B cell (primary cell): ENCODE results near the gene PLRG1. TPM values are rescaled to one million over a fixed set of nuclear protein-coding genes. Genes with fewer than 3 reads are reported as not detected.

ENCODE experiments used
- ATAC-seq: fragments of 200-7000 bp; cut with Tn5 transposase; one replicate; pipeline ENCODE4 v1.10.0; 2021; ENCODE audit warnings: low read depth, mild to moderate bottlenecking, moderate number of reproducible peaks, moderate library complexity
- CTCF ChIA-PET: fragments of 350-600 bp; sonication (Branson Sonifier 250); formaldehyde crosslinking; loops from one replicate; lab custom pipeline; 2021; ENCODE audit warnings: antibody characterized with exemption, inconsistent platforms; lab: Charles Lee
- POLR2A ChIA-PET: fragments of 350-600 bp; sonication (Branson Sonifier 250); formaldehyde crosslinking; loops from one replicate; lab custom pipeline; 2021; ENCODE audit warnings: antibody characterized with exemption; lab: Charles Lee
- DNase-seq: peaks from one replicate; pipeline ENCODE4 v3.0.0; 2013
- H2AFZ ChIP-seq: 2 replicates; pipeline ENCODE4 v1.6.1; 2012; ENCODE audit warnings: mild to moderate bottlenecking, low read depth, low read length; ENCODE audit not compliant: insufficient read depth, poor library complexity, severe bottlenecking
- H3K27ac ChIP-seq, 2 donors: 1 replicate in 1 of 2; 2 replicates in 1 of 2; pipeline ENCODE4 v1.5.1; 2012 to 2013; ENCODE audit warnings: low read length in 2 of 2, mild to moderate bottlenecking in 2 of 2, moderate library complexity in 1 of 2
- H3K27me3 ChIP-seq, 4 experiments: fragments of 200-600 bp in 1 of 4; sonication (generic) in 1 of 4; replicated peaks in 1 of 4; 1 replicate in 2 of 4; 2 replicates in 2 of 4; pipeline versions ENCODE4 v1.6.1 to v1.7.0; 2013 to 2016; ENCODE audit warnings: low read length in 3 of 4, mild to moderate bottlenecking in 2 of 4, mixed read lengths in 1 of 4, moderate library complexity in 1 of 4; ENCODE audit not compliant: insufficient read depth in 4 of 4, control insufficient read depth in 3 of 4; ENCODE audit errors: control extremely low read depth in 1 of 4
- H3K36me3 ChIP-seq, 2 experiments: replicated peaks in 1 of 2; 1 replicate in 1 of 2; 2 replicates in 1 of 2; pipeline versions ENCODE4 v1.6.1 to v1.7.1; 2013; ENCODE audit warnings: low read length in 1 of 2; ENCODE audit not compliant: insufficient read depth in 2 of 2, control insufficient read depth in 1 of 2; ENCODE audit errors: control extremely low read depth in 1 of 2, extremely low read depth in 1 of 2
- H3K4me1 ChIP-seq, 2 donors: fragments of 200-600 bp in 1 of 2; sonication (generic) in 1 of 2; 1 replicate in 1 of 2; 2 replicates in 1 of 2; pipeline versions ENCODE4 v1.5.1 to v1.6.1; 2013 to 2017; ENCODE audit warnings: low read length in 2 of 2; ENCODE audit not compliant: control insufficient read depth in 2 of 2, insufficient read depth in 2 of 2
- H3K4me2 ChIP-seq: replicated peaks from 2 replicates; pipeline ENCODE3; 2012; ENCODE audit warnings: mild to moderate bottlenecking, low read depth, low read length; ENCODE audit not compliant: poor library complexity, severe bottlenecking
- H3K4me3 ChIP-seq, 5 experiments: fragments of 200-600 bp in 1 of 5; sonication (generic) in 1 of 5; 1 replicate in 3 of 5; 2 replicates in 2 of 5; pipeline versions ENCODE4 v1.5.1 to v1.7.0; 2011 to 2016; ENCODE audit warnings: low read length in 4 of 5, mild to moderate bottlenecking in 4 of 5, low read depth in 2 of 5, control low read depth in 1 of 5, moderate library complexity in 1 of 5; ENCODE audit not compliant: insufficient read depth in 1 of 5; ENCODE audit errors: control extremely low read depth in 1 of 5, extremely low read depth in 1 of 5
- H3K79me2 ChIP-seq: fragments of 200-600 bp; sonication (generic); one replicate; pipeline ENCODE4 v1.6.0; 2016; ENCODE audit warnings: low read length; ENCODE audit not compliant: control insufficient read depth, insufficient read depth
- H3K9ac ChIP-seq: fragments of 200-600 bp; sonication (generic); 2 replicates; pipeline ENCODE4 v1.6.1; 2017; ENCODE audit warnings: mild to moderate bottlenecking, low read length, moderate library complexity
- H3K9me3 ChIP-seq, 3 donors: one replicate each; pipeline versions ENCODE4 v1.6.1 to v1.7.1; 2013; ENCODE audit warnings: low read length in 2 of 3; ENCODE audit not compliant: control insufficient read depth in 2 of 3, insufficient read depth in 1 of 3; ENCODE audit errors: control extremely low read depth in 1 of 3
- H4K20me1 ChIP-seq: 2 replicates; pipeline ENCODE4 v1.6.0; 2012; ENCODE audit warnings: mild to moderate bottlenecking, low read length; ENCODE audit not compliant: insufficient read depth, control insufficient read depth, poor library complexity, severe bottlenecking
- H3K27ac Mint-ChIP-seq: one replicate; pipeline ENCODE4 v1.8.0; 2021; ENCODE audit warnings: mixed read lengths
- H3K27me3 Mint-ChIP-seq: one replicate; pipeline ENCODE4 v1.8.0; 2021; ENCODE audit warnings: mixed read lengths
- H3K4me1 Mint-ChIP-seq: one replicate; pipeline ENCODE4 v1.8.0; 2021; ENCODE audit warnings: mixed read lengths
- H3K4me3 Mint-ChIP-seq: one replicate; pipeline ENCODE4 v1.8.0; 2021; ENCODE audit warnings: mixed read lengths
- H3K9me3 Mint-ChIP-seq: one replicate; pipeline ENCODE4 v1.8.0; 2022; ENCODE audit warnings: mixed read lengths; ENCODE audit not compliant: insufficient read depth
- CTCF ChIP-seq: fragments of 200-600 bp; IDR thresholded peaks from one replicate; pipeline ENCODE4 v1.8.0; 2022; ENCODE audit warnings: antibody characterized with exemption, mild to moderate bottlenecking
- EZH2 ChIP-seq: IDR thresholded peaks from 2 replicates; pipeline ENCODE4 v1.6.1; 2012; ENCODE audit warnings: borderline replicate concordance, low read depth, mild to moderate bottlenecking, moderate library complexity, low read length; ENCODE audit not compliant: insufficient read depth, poor library complexity, severe bottlenecking
- WGBS: methylation state at CpG from one replicate; pipeline ENCODE4 v1.1.5; 2013; ENCODE audit warnings: missing lambda C conversion rate; ENCODE audit not compliant: insufficient coverage; 5-methylcytosine and 5-hydroxymethylcytosine counted together
- intact Hi-C: fragments of 100-400 bp; cut with micrococcal nuclease; formaldehyde crosslinking; loops from one replicate; pipeline ENCODE4 v1.10.0; 2022
- polyA plus RNA-seq: library from polyadenylated mRNA; depleted of rRNA; stranded (reverse); fragments of >200 nt; gene quantifications from 2 replicates; pipeline ENCODE4 v1.2.3, GENCODE V29; 2012
- total RNA-seq, 2 donors: library from RNA; stranded (reverse); fragments of 120-200 nt in 1 of 2; gene quantifications; 1 replicate in 1 of 2; 2 replicates in 1 of 2; pipeline versions ENCODE4 v1.2.3 to v1.2.4, GENCODE V29; 2013 to 2022

Gene PLRG1
- total and polyA plus RNA-seq, 2 donors (not counting 1 experiment from before 2014, with no cell fraction given) = 41.8 to 79.0 TPM

- ChIA-PET POLR2A (no interaction called here), CTCF (no interaction called here)
- Histone ChIP-seq H3K79me2 (no peaks in the 10 kb centered on the region), H3K9ac (no peak overlapping the region), H3K4me3 (no peak overlapping the region), H3K4me1 (no peaks in the 10 kb centered on the region), H3K4me2 (no peak overlapping the region), H3K9me3 (no peaks in the 10 kb centered on the region), H3K36me3 (no peaks in the 10 kb centered on the region), H2AFZ (no peak overlapping the region), H4K20me1 (no peaks in the 10 kb centered on the region), H3K27me3 (peaks cover 0 to 10% (median 3%) of the 10 kb centered on the region in 4 experiments), H3K27ac (no peak overlapping the region)
- H3K9me3 Mint-ChIP-seq = no peaks in the 10 kb centered on the region
- intact Hi-C loops = no loop called here
- TF ChIP-seq CTCF (no peak), EZH2 (no peak)
- WGBS = no CpG with 5 or more reads among the region's 2 CpGs
- no peak overlapping the region for H3K27ac Mint-ChIP-seq
- peak; percentile 12 for DNase-seq
- H3K4me3 Mint-ChIP-seq = no peak overlapping the region
- peaks cover 2% of the 10 kb centered on the region for H3K4me1 Mint-ChIP-seq
- H3K27me3 Mint-ChIP-seq = peaks cover 39% of the 10 kb centered on the region
- ATAC-seq = no peak
These were observed 24.0 kb downstream of the PLRG1 start for GRCh38 chr4:154526151-154526550.

GRCh38 chr4:154521607-154522006 lies 28.6 kb downstream of the PLRG1 start:
- H3K27ac ChIP-seq = no peak overlapping the region
- H3K4me2 ChIP-seq = no peak overlapping the region
- H3K4me3 ChIP-seq = no peak overlapping the region
- Mint-ChIP-seq H3K4me1 (peaks cover 2% of the 10 kb centered on the region), H3K4me3 (no peak overlapping the region), H3K27me3 (peaks cover 65% of the 10 kb centered on the region), H3K9me3 (no peaks in the 10 kb centered on the region), H3K27ac (no peak overlapping the region)
- DNase-seq (no peak), ATAC-seq (no peak)
- no peaks in the 10 kb centered on the region for H3K9me3 ChIP-seq
- peaks cover 0 to 6% (median 1%) of the 10 kb centered on the region in 4 experiments for H3K27me3 ChIP-seq
- no peaks in the 10 kb centered on the region for H3K4me1 ChIP-seq
- no peaks in the 10 kb centered on the region for H3K36me3 ChIP-seq
- no peak for TF ChIP-seq EZH2
- no peak for TF ChIP-seq CTCF
- CTCF ChIA-PET = no interaction called here
- H2AFZ ChIP-seq = no peak overlapping the region
- no peak overlapping the region for H3K9ac ChIP-seq
- intact Hi-C loops = no loop called here
- no peaks in the 10 kb centered on the region for H4K20me1 ChIP-seq
- POLR2A ChIA-PET = no interaction called here
- H3K79me2 ChIP-seq = no peaks in the 10 kb centered on the region
